ENCODE results near the gene TSPAN4.

DNA sequence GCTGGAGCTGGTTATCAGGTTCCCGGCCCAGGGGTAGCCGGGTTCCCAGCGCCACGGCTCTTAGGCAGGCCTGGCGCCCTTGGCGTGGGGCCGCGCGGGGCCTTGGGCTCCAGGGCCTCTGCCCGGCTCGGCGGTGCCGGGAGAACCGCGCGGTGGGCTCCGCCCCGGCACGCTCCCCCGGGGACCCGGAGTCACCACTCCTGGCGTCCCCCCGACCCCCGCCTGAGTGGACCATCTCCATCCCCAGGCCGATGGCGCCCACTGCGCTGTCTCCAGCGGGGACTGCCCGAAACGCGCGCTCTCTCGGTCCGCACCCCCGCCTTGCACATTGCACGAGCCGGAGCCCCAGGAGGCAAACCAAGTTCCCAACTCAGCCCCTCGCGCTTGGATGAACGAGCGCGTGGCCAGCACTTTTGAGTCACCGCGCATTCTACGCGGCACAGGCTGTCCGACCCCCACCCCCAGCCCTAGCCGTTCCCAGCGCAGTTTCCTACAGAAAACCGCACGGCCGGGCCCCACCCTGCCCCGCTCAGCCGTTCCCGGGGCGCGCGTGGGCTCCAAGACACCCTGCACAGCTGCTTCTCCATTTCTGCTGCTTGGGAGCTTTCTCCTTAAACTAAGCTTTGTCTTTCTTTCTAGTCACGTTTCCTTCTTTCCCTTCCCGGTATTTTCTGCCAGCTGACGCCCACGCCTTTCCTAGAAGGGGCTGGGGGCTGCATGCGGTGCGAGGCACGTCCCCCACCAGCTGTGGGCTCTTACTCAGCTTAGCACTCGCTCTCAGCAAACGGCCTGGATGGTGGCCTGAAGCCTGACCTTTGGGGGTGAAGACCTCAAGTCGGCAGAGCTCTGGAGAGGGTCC, 68.6 kb downstream of the TSPAN4 start:
- TF ChIP-seq, protein P1, sequence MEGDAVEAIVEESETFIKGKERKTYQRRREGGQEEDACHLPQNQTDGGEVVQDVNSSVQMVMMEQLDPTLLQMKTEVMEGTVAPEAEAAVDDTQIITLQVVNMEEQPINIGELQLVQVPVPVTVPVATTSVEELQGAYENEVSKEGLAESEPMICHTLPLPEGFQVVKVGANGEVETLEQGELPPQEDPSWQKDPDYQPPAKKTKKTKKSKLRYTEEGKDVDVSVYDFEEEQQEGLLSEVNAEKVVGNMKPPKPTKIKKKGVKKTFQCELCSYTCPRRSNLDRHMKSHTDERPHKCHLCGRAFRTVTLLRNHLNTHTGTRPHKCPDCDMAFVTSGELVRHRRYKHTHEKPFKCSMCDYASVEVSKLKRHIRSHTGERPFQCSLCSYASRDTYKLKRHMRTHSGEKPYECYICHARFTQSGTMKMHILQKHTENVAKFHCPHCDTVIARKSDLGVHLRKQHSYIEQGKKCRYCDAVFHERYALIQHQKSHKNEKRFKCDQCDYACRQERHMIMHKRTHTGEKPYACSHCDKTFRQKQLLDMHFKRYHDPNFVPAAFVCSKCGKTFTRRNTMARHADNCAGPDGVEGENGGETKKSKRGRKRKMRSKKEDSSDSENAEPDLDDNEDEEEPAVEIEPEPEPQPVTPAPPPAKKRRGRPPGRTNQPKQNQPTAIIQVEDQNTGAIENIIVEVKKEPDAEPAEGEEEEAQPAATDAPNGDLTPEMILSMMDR (IDR thresholded peaks at IDR 0.05; ENCODE audit: low read depth, low read length): no peak
- TF ChIP-seq EZH2phosphoT487 (IDR thresholded peaks at IDR 0.05; ENCODE audit: low read depth): no peak
